Limb (tissue), 2 donors: Measurements from ENCODE around the gene LPAR5.
"Not testable (repeated sequence)": the region's sequence is repeated elsewhere in the genome, so short reads cannot be mapped to it uniquely, and the experiment has no call there.

Experiments used
- DNase-seq, 2 donors: peaks; one replicate each; pipeline ENCODE4 v3.0.0-alpha.2; 2016; ENCODE audit errors: extremely low spot score in 2 of 2

LPAR5 gene

DNA sequence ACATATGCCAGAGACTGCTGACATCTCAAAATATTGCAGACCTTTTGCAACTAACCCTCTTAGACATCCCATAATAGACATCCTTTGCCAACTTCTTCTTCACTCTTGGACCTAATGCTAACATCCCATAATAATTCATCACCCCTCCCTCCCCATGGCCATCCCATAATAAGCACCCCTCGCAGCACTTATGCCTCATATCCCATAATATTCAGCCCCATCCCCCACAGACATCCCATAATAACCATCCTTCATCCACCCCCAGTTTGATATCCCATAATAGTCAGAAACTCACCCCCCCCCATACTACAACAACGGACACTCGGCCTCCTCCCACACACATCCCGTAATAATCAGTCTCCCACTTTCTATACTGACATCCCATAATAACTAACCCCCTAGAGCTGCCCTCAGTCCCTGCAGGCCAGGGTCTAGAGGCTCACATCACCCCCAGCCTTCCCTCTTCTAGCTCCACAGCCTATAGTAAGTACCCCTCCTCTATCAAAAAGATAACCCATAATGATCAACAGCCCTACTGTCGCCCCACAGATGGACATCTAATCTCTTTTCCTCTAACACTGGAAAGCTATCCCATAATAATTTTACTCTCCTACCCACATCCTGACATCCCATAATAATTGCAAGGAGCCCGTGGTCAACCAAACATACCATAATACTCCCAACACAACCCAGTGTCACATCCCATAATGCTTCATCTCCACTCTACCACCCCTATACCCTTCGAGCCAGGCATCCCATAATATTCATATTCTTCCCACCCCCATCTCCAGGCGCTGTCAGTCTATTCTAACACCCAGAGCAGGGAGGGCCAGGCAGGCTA is 27.8 kb downstream of the LPAR5 start:
- DNase-seq: peak; percentile 68 to 71

DNA sequence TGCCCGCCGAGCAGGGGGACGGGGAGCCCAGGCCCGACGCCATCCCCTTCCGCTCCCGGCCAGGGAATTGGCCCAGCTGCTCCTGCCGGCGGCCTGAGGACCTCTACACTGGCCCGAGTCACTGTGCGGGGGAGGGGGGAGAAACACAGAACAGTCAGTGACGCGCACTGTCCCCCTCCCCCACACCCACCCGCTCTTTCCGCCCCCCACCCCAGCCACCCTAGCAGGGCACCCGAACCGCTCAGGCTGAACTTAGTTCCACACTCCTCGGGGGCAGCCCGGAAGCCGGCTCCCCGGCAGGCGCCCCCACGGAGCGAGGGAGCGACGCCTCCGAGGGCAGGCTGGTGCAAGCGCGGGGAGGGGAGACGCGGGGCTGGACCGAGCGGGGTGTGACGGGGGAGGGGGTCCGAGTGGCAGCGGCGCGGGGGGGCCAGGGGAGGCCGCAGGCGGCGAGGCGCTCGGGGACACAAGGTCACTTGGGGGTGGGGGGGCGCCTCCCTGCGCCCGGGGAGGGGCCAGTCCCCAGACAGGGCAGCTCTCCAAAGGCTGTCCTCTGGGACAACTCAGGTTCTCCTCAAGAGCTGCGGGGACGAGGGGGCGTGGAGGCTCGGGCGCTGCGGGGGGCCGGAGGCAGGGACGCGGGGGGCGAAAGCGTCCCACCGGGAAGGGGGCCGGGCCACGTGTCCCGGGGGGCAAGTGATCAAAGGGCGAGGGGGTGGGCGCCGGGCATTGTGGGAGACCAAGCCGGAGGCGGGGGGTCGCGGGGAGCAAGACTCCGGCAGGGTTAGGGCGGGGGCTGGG is 29.2 kb downstream of the LPAR5 start:
- peak in 1 of 2 donors; percentile 77 for DNase-seq

DNA sequence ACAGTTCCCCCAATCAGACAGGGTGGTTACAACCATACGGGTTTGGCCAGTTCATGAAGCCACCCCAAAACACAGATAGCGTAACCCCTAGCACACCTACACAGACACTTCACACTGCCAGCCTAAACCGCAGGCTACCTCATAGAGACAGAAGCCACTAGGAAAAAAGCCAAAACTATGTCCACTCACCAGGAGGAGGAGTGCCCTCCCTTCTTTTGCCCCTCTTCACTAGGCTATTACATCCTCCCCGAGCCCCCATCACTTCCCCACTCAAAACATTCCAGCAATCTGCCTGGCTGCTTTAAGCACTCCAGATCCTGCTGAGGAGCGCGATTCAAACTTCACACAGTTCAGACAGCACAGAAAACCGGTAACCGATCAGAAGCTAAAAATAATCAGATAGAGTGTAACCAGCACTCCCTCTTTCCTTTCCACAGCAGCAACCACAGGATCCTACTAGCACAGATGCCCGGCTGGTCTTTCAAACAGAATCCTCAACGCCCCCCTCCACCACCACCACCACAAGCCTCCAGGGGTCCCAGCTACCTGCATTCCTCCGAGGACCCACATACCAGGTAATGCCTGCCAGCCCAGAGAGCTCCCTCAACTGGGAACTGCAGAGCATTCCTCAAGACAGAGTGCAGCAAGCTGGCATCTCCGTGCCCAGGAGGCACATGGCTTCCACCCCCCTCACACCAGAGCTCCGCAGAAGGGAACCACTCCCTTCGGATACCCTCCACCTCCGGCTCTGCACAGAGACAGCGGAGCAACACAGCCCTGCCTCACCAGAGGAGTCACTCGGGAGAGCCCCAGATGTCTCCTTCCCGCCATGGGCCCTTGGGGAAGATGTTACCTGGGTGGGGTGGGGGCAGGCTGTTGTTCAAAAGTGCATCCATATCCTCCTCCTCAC is 30.1 kb downstream of the LPAR5 start:
- no peak for DNase-seq

DNA sequence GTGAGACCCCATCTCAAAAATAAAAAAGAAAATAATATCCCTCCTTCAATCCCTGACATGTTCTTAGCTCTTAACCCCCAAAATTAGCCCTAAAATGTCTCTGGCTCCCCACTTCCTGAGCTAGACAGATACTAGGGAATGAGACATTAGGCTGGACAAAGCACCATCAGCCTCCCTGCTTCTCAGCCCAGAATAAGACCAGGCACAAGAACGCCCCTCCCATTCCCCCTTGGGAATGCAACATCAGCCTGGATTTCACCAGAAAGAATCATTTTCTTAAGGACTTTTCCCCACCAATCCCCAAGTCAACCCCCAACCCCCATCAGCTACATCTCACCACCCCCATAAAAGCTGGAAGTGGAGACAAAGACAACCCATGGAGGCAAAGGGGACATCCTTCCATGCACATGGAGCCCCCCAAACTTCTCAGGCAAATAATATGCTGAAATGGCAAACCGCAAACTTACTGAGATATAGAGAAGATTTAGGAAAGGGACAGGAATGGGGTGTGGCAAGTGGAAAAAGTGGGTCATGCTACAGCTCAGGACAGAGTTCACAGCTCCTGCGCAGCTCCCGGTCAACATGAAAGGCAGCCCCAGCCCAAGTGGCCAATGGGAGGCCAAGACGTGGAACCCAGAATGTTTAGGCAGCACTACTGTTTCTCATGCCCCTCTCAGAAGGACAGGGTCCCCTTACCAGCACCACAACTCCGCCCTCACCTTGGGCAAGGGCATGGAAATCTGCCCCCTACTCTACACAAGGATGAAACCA is 31.3 kb downstream of the LPAR5 start:
- no peak for DNase-seq

DNA sequence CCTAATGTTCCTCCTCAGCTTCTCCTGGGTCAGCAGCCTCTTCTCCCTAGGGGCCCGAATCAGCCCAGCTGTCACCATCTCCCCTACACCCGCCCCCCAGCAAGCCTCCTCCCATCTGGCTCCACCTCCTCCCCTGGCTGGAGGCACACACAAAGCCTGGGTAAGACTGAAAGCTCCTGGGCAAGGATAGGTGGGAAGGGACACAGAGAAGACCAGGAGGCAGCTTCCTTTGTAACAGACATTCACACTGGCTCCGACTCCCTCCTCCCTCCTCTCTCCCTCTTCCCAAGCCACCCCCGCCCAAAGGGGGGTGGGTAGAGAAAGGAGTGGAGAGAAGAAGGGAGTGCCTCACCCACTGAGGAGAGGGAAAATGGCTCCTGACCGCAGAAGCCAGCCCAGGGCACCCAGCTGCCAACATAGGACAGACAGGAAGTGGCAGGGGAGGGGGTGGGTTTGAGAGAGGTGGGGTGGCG is 32.6 kb downstream of the LPAR5 start:
- DNase-seq: no peak

GRCh38 chr12:6602526-6602925 is 33.2 kb downstream of the LPAR5 start:
- no peak for DNase-seq

- DNase-seq: not testable (repeated sequence)
Measured at GRCh38 chr12:6595673-6596072, 40.1 kb downstream of the LPAR5 start.

GRCh38 chr12:6592087-6592486 is 43.7 kb downstream of the LPAR5 start:
- DNase-seq: no peak

DNA sequence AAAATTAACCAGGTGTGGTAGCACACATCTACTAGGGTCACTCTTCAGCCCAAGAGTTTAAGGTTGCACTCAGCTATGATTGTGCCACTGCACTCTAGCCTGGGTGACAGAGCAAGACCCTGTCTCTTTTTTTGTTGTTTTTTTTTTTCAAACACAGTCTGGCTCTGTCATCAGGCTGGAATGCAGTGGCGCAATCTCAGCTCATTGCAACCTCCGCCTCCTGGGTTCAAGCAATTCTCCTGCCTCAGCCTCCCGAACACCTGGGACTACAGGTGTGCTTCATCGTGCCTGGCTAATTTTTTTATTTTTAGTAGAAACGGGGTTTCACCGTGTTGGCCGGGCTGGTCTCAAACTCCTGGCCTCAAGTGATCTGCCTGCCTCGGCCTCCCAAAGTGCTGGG is 49.2 kb downstream of the LPAR5 start:
- DNase-seq: not testable (repeated sequence)

DNA sequence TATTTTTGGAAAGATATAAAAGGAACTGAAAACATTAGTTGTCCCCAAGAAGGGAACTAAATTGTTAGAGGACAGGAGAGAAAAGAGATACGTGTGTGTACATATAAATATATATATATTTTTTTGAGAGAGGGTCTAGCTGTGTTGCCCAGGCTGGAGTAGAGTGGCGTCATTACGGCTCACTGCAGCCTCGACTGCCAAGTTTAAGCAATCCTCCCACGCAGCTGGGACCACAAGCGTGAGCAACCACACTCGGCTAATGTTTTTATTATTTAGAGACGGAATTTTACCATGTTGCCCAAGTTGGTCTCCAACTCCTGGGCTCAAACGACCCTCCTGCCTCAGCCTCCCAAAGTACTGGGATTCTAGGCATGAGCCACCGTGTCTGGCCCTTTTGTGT is 51.5 kb downstream of the LPAR5 start:
- no peak for DNase-seq

DNA sequence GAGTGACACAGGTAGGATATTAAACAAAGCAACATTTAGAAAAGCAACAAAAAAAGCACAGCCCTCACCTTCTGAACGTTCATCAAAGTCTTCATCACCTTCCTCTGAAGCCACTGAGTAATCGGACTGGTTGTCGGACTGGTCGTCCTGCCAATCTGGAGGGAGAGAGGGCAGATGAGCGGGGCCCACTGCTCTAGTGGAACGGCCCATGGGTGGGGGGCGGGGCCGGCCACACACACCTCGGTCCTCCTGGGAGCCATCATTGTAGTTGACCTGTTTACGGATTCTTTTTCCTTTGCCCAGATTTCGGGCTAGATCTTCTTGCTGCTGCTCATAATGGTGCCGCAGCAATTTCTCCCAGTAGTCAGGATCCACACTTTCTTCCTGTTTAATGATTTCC is 52.8 kb downstream of the LPAR5 start:
- no peak for DNase-seq

DNA sequence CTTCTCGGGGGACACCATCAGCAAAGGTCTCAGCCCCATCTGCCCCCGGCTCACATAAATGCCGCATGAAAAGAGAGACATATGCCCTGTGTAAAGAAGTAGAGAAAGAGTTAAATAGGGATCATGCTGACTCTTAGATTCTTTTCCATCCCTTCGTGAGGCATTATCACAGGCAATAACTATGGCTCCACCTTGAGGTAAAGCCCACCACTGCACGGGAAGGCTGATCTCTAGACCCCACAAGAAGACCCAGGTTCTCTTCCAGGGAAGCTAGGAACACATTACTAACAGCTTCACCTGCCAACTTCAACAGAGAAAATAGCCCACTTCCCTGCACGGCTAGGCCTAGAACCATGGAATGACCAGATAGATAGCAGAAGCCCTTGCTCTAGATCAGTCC is 53.6 kb downstream of the LPAR5 start:
- no peak for DNase-seq

DNA sequence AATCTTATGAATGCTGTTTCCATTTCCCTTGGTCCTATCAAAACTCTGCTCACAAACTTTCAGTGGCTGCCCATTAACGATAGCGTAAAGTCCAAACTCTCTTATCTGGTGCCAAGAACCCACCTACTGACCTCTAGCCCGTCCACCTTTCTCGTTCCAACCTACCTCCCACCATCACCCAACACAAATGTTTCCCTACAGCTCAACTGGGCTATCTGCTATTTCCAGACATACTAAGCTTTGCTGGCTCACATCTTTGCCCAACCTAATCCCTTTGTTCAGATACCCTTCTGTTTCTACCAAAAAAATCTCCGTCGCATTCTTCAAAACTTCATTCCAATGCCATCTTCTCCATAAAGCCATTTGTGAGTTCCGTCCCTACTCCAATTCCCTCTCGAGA is 60.1 kb downstream of the LPAR5 start:
- DNase-seq: no peak

DNA sequence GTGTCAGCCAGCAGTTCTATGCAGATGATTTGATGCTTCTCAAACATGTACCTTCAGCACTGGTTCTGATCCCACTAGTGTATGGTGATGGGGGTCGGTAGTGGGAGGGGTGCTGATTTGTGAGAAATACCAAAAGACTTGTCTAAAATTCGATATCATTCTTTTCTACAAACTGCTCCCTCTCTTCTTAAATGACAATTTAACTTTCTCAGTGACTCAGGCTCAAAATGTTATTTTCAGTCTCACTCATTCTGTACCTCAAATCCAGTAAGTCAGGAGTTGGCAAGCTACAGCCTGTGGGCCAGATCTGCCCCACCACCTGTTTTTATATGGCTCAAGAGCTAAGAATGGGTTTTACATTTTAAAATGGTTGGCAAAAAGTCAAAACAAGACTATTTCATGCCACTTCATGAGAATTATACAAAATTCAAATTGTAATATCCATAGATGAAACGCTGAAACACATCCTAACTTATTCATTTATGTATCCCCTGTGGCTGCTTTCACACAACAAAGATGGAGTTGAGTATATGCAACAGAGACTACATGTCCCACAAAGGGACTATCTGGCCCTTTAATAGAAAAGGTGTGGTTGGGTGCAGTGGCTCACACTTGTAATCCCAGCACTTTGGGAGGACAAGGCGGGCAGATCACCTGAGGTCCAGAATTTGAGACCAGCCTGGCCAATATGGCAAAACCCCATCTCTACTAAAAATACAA is 61.0 kb downstream of the LPAR5 start:
- no peak for DNase-seq

- no peak for DNase-seq
Measured at GRCh38 chr12:6573001-6573400, 62.8 kb downstream of the LPAR5 start.

DNA sequence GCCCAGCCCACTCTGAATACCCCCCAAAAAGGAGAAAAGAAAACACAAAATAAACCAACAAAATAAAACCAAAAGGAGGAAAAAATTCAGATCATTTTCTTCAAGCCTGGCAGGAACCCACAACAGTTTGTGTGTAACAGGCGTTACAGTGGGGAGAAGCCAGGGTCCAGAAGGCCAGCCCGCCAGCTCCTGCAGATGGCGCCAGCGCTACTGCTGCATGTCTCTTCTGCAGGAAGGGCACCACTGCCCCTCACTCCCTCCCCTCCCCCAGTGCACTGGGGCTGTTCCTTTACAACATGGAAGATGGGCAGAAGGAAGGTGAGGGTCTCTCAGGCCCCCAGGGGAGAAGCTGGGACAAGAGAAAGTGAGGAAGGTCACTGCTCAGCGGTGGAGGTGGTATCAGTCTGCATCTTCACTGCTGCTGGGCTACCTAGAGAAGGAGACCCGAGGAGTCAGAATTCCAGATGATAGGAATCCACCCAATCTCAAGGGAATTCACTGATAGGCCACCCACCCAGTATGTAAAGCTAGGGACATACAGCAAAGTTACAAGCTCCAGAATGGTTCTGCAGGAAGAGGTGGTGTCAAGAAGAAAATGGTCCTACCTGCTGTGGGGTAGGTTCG is 65.4 kb downstream of the LPAR5 start:
- peak in 1 of 2 donors; percentile 64 for DNase-seq

- no peak for DNase-seq
Measured at GRCh38 chr12:6569786-6570185, 66.0 kb downstream of the LPAR5 start.

- DNase-seq: no peak
Measured at GRCh38 chr12:6569312-6569711, 66.4 kb downstream of the LPAR5 start.
